Activated naive CD4-positive, alpha-beta T cell treated with anti-CD3 and anti-CD28 coated beads, Interleukin-2, amount 50 U/mL, for 72 hours (primary cell): ENCODE measurements around the gene SCUBE1. TPM values are rescaled to one million over a fixed set of nuclear protein-coding genes. Genes with fewer than 3 reads are reported as not detected.
A peak's percentile ranks its signal among the peaks of the same experiment; 100 is the strongest.

ENCODE experiments used
- ATAC-seq, 2 donors: fragments of 150-1000 bp; cut with Tn5 transposase; 2 replicates each; pipeline ENCODE4 v1.10.0; 2021; ENCODE audit warnings: mild to moderate bottlenecking in 2 of 2, moderate library complexity in 2 of 2
- DNase-seq, 2 donors: peaks; one replicate each; pipeline ENCODE4 v3.0.0; 2021 to 2022; ENCODE audit warnings: low spot score in 2 of 2
- H3K27ac Mint-ChIP-seq, 2 donors: one replicate each; pipeline ENCODE4 v1.8.0; 2022; ENCODE audit warnings: mild to moderate bottlenecking in 2 of 2, mixed read lengths in 2 of 2
- H3K36me3 Mint-ChIP-seq, 2 donors: one replicate each; pipeline ENCODE4 v1.8.0; 2022; ENCODE audit warnings: mixed read lengths in 2 of 2
- H3K9me3 Mint-ChIP-seq, 2 donors: one replicate each; pipeline ENCODE4 v1.8.0; 2022; ENCODE audit warnings: mixed read lengths in 2 of 2
- total RNA-seq, 2 donors: library from RNA; stranded (reverse); gene quantifications; one replicate each; pipeline ENCODE4 v1.2.3, GENCODE V29; 2022

The SCUBE1 gene
- total RNA-seq, 2 donors from 2014 or later, result 0.39 TPM; not detected in 1

- Mint-ChIP-seq H3K36me3 (no peaks in the 10 kb centered on the region), H3K27ac (no peak overlapping the region), H3K9me3 (no peaks in the 10 kb centered on the region)
- no peak for DNase-seq
- ATAC-seq, result no peak
Measured at GRCh38 chr22:43244803-43245527, 98.2 kb downstream of the SCUBE1 start.

GRCh38 chr22:43244402-43244801 lies 98.8 kb downstream of the SCUBE1 start:
- H3K27ac Mint-ChIP-seq, result no peak overlapping the region

GRCh38 chr22:43243324-43243723 lies 99.8 kb downstream of the SCUBE1 start:
- no peak overlapping the region for H3K27ac Mint-ChIP-seq
- DNase-seq, result no peak
- ATAC-seq, result no peak
- no peaks in the 10 kb centered on the region for H3K9me3 Mint-ChIP-seq
- H3K36me3 Mint-ChIP-seq, result no peaks in the 10 kb centered on the region

More at GRCh38 chr22:43244402-43244801, 98.8 kb downstream of the SCUBE1 start:
- H3K9me3 Mint-ChIP-seq, result no peaks in the 10 kb centered on the region
- H3K36me3 Mint-ChIP-seq, result no peaks in the 10 kb centered on the region
- ATAC-seq (no peak), DNase-seq (no peak)

- Mint-ChIP-seq H3K9me3 (no peaks in the 10 kb centered on the region), H3K36me3 (no peaks in the 10 kb centered on the region), H3K27ac (no peak overlapping the region)
Measured at GRCh38 chr22:43242627-43243026, 100.5 kb downstream of the SCUBE1 start.

GRCh38 chr22:43241699-43242386 lies 101.3 kb downstream of the SCUBE1 start:
- H3K36me3 Mint-ChIP-seq, result no peaks in the 10 kb centered on the region
- H3K27ac Mint-ChIP-seq, result no peak overlapping the region
- ATAC-seq (no peak), DNase-seq (no peak)
- no peaks in the 10 kb centered on the region for H3K9me3 Mint-ChIP-seq

More at GRCh38 chr22:43242627-43243026, 100.5 kb downstream of the SCUBE1 start:
- no peak for ATAC-seq
- DNase-seq, result no peak

GRCh38 chr22:43241138-43241597 lies 102.0 kb downstream of the SCUBE1 start:
- ATAC-seq, result no peak
- no peak overlapping the region for H3K27ac Mint-ChIP-seq
- no peak for DNase-seq
- H3K9me3 Mint-ChIP-seq, result no peaks in the 10 kb centered on the region
- H3K36me3 Mint-ChIP-seq, result no peaks in the 10 kb centered on the region

- no peak for DNase-seq
- H3K27ac Mint-ChIP-seq, result no peak overlapping the region
- H3K9me3 Mint-ChIP-seq, result no peaks in the 10 kb centered on the region
- no peaks in the 10 kb centered on the region for H3K36me3 Mint-ChIP-seq
- no peak for ATAC-seq
Measured at GRCh38 chr22:43240614-43241013, 102.6 kb downstream of the SCUBE1 start.

GRCh38 chr22:43239956-43240355 lies 103.2 kb downstream of the SCUBE1 start:
- no peaks in the 10 kb centered on the region for H3K9me3 Mint-ChIP-seq
- ATAC-seq, result no peak
- DNase-seq, result no peak
- no peak overlapping the region for H3K27ac Mint-ChIP-seq
- no peaks in the 10 kb centered on the region for H3K36me3 Mint-ChIP-seq

- H3K9me3 Mint-ChIP-seq, result no peaks in the 10 kb centered on the region
- no peak for DNase-seq
- H3K27ac Mint-ChIP-seq, result no peak overlapping the region
- ATAC-seq, result no peak
- H3K36me3 Mint-ChIP-seq, result no peaks in the 10 kb centered on the region
Measured at GRCh38 chr22:43239193-43239780, 103.9 kb downstream of the SCUBE1 start.

- H3K36me3 Mint-ChIP-seq, result no peaks in the 10 kb centered on the region
- no peaks in the 10 kb centered on the region for H3K9me3 Mint-ChIP-seq
- ATAC-seq (no peak), DNase-seq (no peak)
- H3K27ac Mint-ChIP-seq, result peak overlapping the region in 1 of 2 donors; percentile 62
Measured at GRCh38 chr22:43238526-43239006, 104.6 kb downstream of the SCUBE1 start.

- no peaks in the 10 kb centered on the region for H3K36me3 Mint-ChIP-seq
- H3K27ac Mint-ChIP-seq, result no peak overlapping the region
- DNase-seq (no peak), ATAC-seq (no peak)
- H3K9me3 Mint-ChIP-seq, result no peaks in the 10 kb centered on the region
Measured at GRCh38 chr22:43237280-43237679, 105.9 kb downstream of the SCUBE1 start.

- DNase-seq, result no peak
- H3K9me3 Mint-ChIP-seq, result no peaks in the 10 kb centered on the region
- no peak for ATAC-seq
- no peak overlapping the region for H3K27ac Mint-ChIP-seq
- no peaks in the 10 kb centered on the region for H3K36me3 Mint-ChIP-seq
Measured at GRCh38 chr22:43236411-43237166, 106.6 kb downstream of the SCUBE1 start.

GRCh38 chr22:43235445-43236409 lies 107.4 kb downstream of the SCUBE1 start:
- no peak overlapping the region for H3K27ac Mint-ChIP-seq
- no peaks in the 10 kb centered on the region for H3K9me3 Mint-ChIP-seq
- ATAC-seq (no peak), DNase-seq (no peak)
- H3K36me3 Mint-ChIP-seq, result no peaks in the 10 kb centered on the region

- ATAC-seq, result no peak
- no peaks in the 10 kb centered on the region for H3K9me3 Mint-ChIP-seq
- no peaks in the 10 kb centered on the region for H3K36me3 Mint-ChIP-seq
Measured at GRCh38 chr22:43234264-43234988, 108.7 kb downstream of the SCUBE1 start.

GRCh38 chr22:43233529-43233928 lies 109.6 kb downstream of the SCUBE1 start:
- no peak for ATAC-seq
- H3K9me3 Mint-ChIP-seq, result no peaks in the 10 kb centered on the region
- no peaks in the 10 kb centered on the region for H3K36me3 Mint-ChIP-seq
- no peak for DNase-seq
- peak overlapping the region in 1 of 2 donors; percentile 10 for H3K27ac Mint-ChIP-seq

More at GRCh38 chr22:43234264-43234988, 108.7 kb downstream of the SCUBE1 start:
- H3K27ac Mint-ChIP-seq, result no peak overlapping the region
- DNase-seq, result no peak
